Mesenchymal stem cell (in vitro differentiated cells and primary cell): ENCODE results near the gene UNK.
A peak's percentile ranks its signal among the peaks of the same experiment; 100 is the strongest.

Experiments used
- DNase-seq: peaks from one replicate; pipeline ENCODE4 v3.0.0-alpha.2; 2013
- H2AFZ ChIP-seq: one replicate; pipeline ENCODE4 v1.6.1; 2013; ENCODE audit warnings: low read depth, mild to moderate bottlenecking, control low read depth, inconsistent platforms, low read length, moderate library complexity
- H2AK5ac ChIP-seq: 2 replicates; pipeline ENCODE4 v1.6.1; 2013; ENCODE audit warnings: low read length, moderate library complexity, mild to moderate bottlenecking, inconsistent platforms; ENCODE audit not compliant: severe bottlenecking
- H2BK120ac ChIP-seq: one replicate; pipeline ENCODE4 v1.6.1; 2013; ENCODE audit warnings: low read depth, mild to moderate bottlenecking, inconsistent platforms, low read length, moderate library complexity
- H2BK12ac ChIP-seq, 2 experiments: one replicate each; pipeline ENCODE4 v1.6.1; 2013; ENCODE audit warnings: inconsistent platforms in 2 of 2, low read length in 2 of 2, mild to moderate bottlenecking in 2 of 2, moderate library complexity in 2 of 2, control low read depth in 1 of 2
- H2BK15ac ChIP-seq: one replicate; pipeline ENCODE4 v1.6.1; 2013; ENCODE audit warnings: mild to moderate bottlenecking, low read depth, inconsistent platforms; ENCODE audit not compliant: poor library complexity, severe bottlenecking
- H2BK5ac ChIP-seq: 2 replicates; pipeline ENCODE4 v1.6.1; 2013; ENCODE audit warnings: low read depth, mild to moderate bottlenecking, low read length, control low read depth, inconsistent platforms; ENCODE audit not compliant: poor library complexity, severe bottlenecking
- H3K14ac ChIP-seq, 2 experiments: one replicate each; pipeline ENCODE4 v1.6.1; 2013; ENCODE audit warnings: inconsistent platforms in 2 of 2, low read length in 2 of 2, control low read depth in 1 of 2, mild to moderate bottlenecking in 1 of 2, moderate library complexity in 1 of 2
- H3K18ac ChIP-seq, 2 experiments: one replicate each; pipeline ENCODE4 v1.6.1; 2013; ENCODE audit warnings: inconsistent platforms in 2 of 2, low read length in 2 of 2, control low read depth in 1 of 2, low read depth in 1 of 2, mild to moderate bottlenecking in 1 of 2
- H3K23ac ChIP-seq, 2 experiments: one replicate each; pipeline ENCODE4 v1.6.1; 2013; ENCODE audit warnings: inconsistent platforms in 2 of 2, low read length in 2 of 2, mild to moderate bottlenecking in 2 of 2, moderate library complexity in 2 of 2, control low read depth in 1 of 2
- H3K27ac ChIP-seq: 2 replicates; pipeline ENCODE4 v1.5.1; 2013; ENCODE audit warnings: mild to moderate bottlenecking, moderate library complexity, low read length, control low read depth, inconsistent platforms; ENCODE audit not compliant: poor library complexity, severe bottlenecking
- H3K27me3 ChIP-seq, 2 experiments: 2 replicates each; pipeline versions ENCODE4 v1.6.1 to v1.7.0; 2013; ENCODE audit warnings: low read length in 2 of 2, mild to moderate bottlenecking in 2 of 2, moderate library complexity in 2 of 2, control low read depth in 1 of 2, inconsistent platforms in 1 of 2; ENCODE audit not compliant: control insufficient read depth in 1 of 2, insufficient read depth in 1 of 2
- H3K36me3 ChIP-seq, 2 experiments: 2 replicates each; pipeline versions ENCODE4 v1.6.1 to v1.7.0; 2013; ENCODE audit warnings: low read length in 2 of 2, control low read depth in 1 of 2, inconsistent platforms in 1 of 2, low read depth in 1 of 2, mild to moderate bottlenecking in 1 of 2; ENCODE audit not compliant: insufficient read depth in 2 of 2, control insufficient read depth in 1 of 2
- H3K4ac ChIP-seq, 2 experiments: one replicate each; pipeline ENCODE4 v1.6.1; 2013; ENCODE audit warnings: inconsistent platforms in 2 of 2, low read length in 2 of 2, mild to moderate bottlenecking in 2 of 2, moderate library complexity in 2 of 2, control low read depth in 1 of 2, low read depth in 1 of 2
- H3K4me1 ChIP-seq: 2 replicates; pipeline ENCODE4 v1.6.1; 2013; ENCODE audit warnings: low read depth, low read length, control low read depth; ENCODE audit not compliant: control insufficient read depth, insufficient read depth
- H3K4me2 ChIP-seq: 2 replicates; pipeline ENCODE4 v1.6.1; 2013; ENCODE audit warnings: low read length, mild to moderate bottlenecking, inconsistent platforms; ENCODE audit not compliant: poor library complexity, severe bottlenecking
- H3K4me3 ChIP-seq, 2 experiments: 2 replicates each; pipeline versions ENCODE4 v1.5.1 to v1.7.0; 2013; ENCODE audit warnings: low read length in 2 of 2, mild to moderate bottlenecking in 2 of 2, control low read depth in 1 of 2, low read depth in 1 of 2; ENCODE audit not compliant: insufficient read depth in 1 of 2
- H3K79me1 ChIP-seq: replicated peaks from 2 replicates; pipeline ENCODE4 v1.6.1; 2013; ENCODE audit warnings: mild to moderate bottlenecking, control low read depth, low read length, inconsistent platforms; ENCODE audit not compliant: poor library complexity, severe bottlenecking
- H3K9ac ChIP-seq: 2 replicates; pipeline ENCODE4 v1.7.0; 2013; ENCODE audit warnings: mild to moderate bottlenecking, low read length, moderate library complexity
- H3K9me3 ChIP-seq: 2 replicates; pipeline ENCODE4 v1.7.0; 2013; ENCODE audit warnings: mild to moderate bottlenecking, low read length; ENCODE audit not compliant: control insufficient read depth
- H4K8ac ChIP-seq: one replicate; pipeline ENCODE4 v1.6.1; 2013; ENCODE audit warnings: inconsistent platforms, mild to moderate bottlenecking, low read length, moderate library complexity
- H4K91ac ChIP-seq: one replicate; pipeline ENCODE4 v1.6.1; 2013; ENCODE audit warnings: mild to moderate bottlenecking, low read length, inconsistent platforms
- WGBS: methylation state at CpG from one replicate; pipeline ENCODE4 v1.1.7; 2013; ENCODE audit warnings: mixed read lengths; 5-methylcytosine and 5-hydroxymethylcytosine counted together

Gene UNK

GRCh38 chr17:75807861-75808260, 23.3 kb downstream of the UNK start:
- Histone ChIP-seq H4K91ac (no peak overlapping the region), H3K14ac (no peak overlapping the region), H2AK5ac (no peak overlapping the region), H2BK15ac (no peak overlapping the region), H3K9ac (no peak overlapping the region), H3K79me1 (peaks cover 37% of the 10 kb centered on the region), H3K4ac (no peak overlapping the region), H3K27ac (no peak overlapping the region), H3K18ac (no peak overlapping the region), H2BK5ac (no peak overlapping the region), H2BK120ac (no peak overlapping the region), H3K9me3 (no peaks in the 10 kb centered on the region), H3K36me3 (peaks cover 34 to 38% of the 10 kb centered on the region in 2 experiments), H3K4me2 (no peak overlapping the region), H4K8ac (no peak overlapping the region), H3K27me3 (no peaks in the 10 kb centered on the region), H3K4me3 (no peak overlapping the region), H3K4me1 (peaks cover 13% of the 10 kb centered on the region), H3K23ac (no peak overlapping the region), H2BK12ac (no peak overlapping the region), H2AFZ (no peak overlapping the region)
- no peak for DNase-seq
- 98% methylated on average over 2 of the region's 3 CpGs for WGBS

GRCh38 chr17:75808549-75808904, 23.9 kb downstream of the UNK start:
- Histone ChIP-seq H3K4me2 (no peak overlapping the region), H3K4me3 (no peak overlapping the region), H2BK120ac (no peak overlapping the region), H3K27me3 (no peaks in the 10 kb centered on the region), H2AFZ (no peak overlapping the region), H2BK12ac (no peak overlapping the region), H3K4me1 (peaks cover 13% of the 10 kb centered on the region), H2BK15ac (no peak overlapping the region), H2BK5ac (no peak overlapping the region), H3K4ac (peak overlapping the region in 1 of 2 experiments; percentile 20), H3K14ac (no peak overlapping the region), H3K27ac (no peak overlapping the region), H3K23ac (no peak overlapping the region), H4K8ac (no peak overlapping the region), H2AK5ac (no peak overlapping the region), H3K9me3 (no peaks in the 10 kb centered on the region), H3K36me3 (peaks cover 36 to 45% of the 10 kb centered on the region in 2 experiments), H3K9ac (peak overlapping the region; percentile 57), H3K79me1 (peaks cover 39% of the 10 kb centered on the region), H3K18ac (peak overlapping the region; percentile 26 to 35), H4K91ac (no peak overlapping the region)
- WGBS, result 95% methylated on average over 4 of the region's 4 CpGs
- no peak for DNase-seq

DNA sequence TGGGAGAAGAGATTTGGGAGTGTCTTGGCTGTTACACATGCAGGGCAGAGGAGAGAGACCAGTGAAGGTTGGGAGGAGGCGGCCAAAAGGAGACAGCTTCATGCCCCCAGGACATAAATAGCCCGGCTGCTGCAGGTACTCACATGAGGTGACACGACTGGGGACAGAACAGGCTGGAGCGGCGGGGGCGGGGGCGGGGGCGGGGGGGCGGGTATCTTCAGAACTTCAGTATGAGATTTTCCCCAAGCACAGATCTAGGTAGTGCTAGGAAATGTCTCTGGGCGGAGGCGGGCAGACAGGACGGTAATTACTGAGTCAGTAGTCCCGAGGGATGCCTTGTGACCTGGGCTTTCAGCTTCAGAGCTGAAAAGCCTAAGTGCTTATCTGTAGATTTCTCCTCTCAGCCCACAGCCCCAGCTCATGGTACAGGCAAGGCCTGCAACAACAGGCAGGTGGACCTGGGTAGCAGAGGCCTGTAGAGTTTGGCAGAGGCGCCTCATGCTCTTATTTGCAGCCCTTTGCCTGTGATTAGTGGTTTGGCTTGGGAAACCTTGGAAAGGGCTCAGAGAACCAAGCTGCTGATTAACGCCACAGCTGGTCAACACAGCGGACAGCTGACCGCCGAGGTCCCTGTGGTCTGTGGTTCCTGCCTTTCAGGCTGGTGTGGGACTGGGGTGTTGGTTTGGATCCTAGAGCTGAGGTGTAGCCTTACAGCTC, 24.5 kb downstream of the UNK start:
- Histone ChIP-seq H3K18ac (peak overlapping the region; percentile 26 to 50), H3K79me1 (peaks cover 39% of the 10 kb centered on the region), H3K27ac (peak overlapping the region; percentile 38), H3K14ac (peak overlapping the region in 1 of 2 experiments; percentile 2), H3K36me3 (peaks cover 39 to 50% of the 10 kb centered on the region in 2 experiments), H2BK5ac (no peak overlapping the region), H3K4me1 (peaks cover 13% of the 10 kb centered on the region), H2AK5ac (no peak overlapping the region), H3K4me2 (no peak overlapping the region), H3K23ac (no peak overlapping the region), H4K8ac (peak overlapping the region; percentile 59), H3K9ac (peak overlapping the region; percentile 61), H3K9me3 (no peaks in the 10 kb centered on the region), H3K27me3 (no peaks in the 10 kb centered on the region), H2AFZ (no peak overlapping the region), H3K4ac (no peak overlapping the region), H3K4me3 (peak overlapping the region in 1 of 2 experiments; percentile 50), H2BK12ac (no peak overlapping the region), H4K91ac (peak overlapping the region; percentile 43), H2BK15ac (no peak overlapping the region), H2BK120ac (no peak overlapping the region)
- peak; percentile 78 for DNase-seq
- WGBS, result 66% methylated on average over 9 of the region's 18 CpGs

GRCh38 chr17:75809631-75810111, 25.1 kb downstream of the UNK start:
- Histone ChIP-seq H3K79me1 (peaks cover 37% of the 10 kb centered on the region), H3K9ac (peak overlapping the region; percentile 61), H3K18ac (peak overlapping the region in 1 of 2 experiments; percentile 50), H2AK5ac (no peak overlapping the region), H3K14ac (peak overlapping the region in 1 of 2 experiments; percentile 2), H3K9me3 (no peaks in the 10 kb centered on the region), H3K4me1 (peaks cover 16% of the 10 kb centered on the region), H3K27me3 (no peaks in the 10 kb centered on the region), H2BK12ac (peak overlapping the region; percentile 18 to 37), H4K91ac (peak overlapping the region; percentile 43), H3K4ac (peak overlapping the region in 1 of 2 experiments; percentile 44), H3K36me3 (peaks cover 43 to 51% of the 10 kb centered on the region in 2 experiments), H3K23ac (no peak overlapping the region), H2BK5ac (no peak overlapping the region), H3K27ac (no peak overlapping the region), H4K8ac (peak overlapping the region; percentile 59), H2AFZ (no peak overlapping the region), H3K4me3 (peak overlapping the region in 1 of 2 experiments; percentile 50), H2BK15ac (no peak overlapping the region), H2BK120ac (no peak overlapping the region), H3K4me2 (no peak overlapping the region)
- 97% methylated on average over 24 of the region's 24 CpGs for WGBS
- DNase-seq, result no peak
